HG03159 (cell line): ENCODE data around the gene SLC35F3.

ENCODE experiments used
- ATAC-seq: cut with Tn5 transposase; IDR thresholded peaks from one replicate; pipeline ENCODE4 v1.9.1; 2021; ENCODE audit warnings: mild to moderate bottlenecking, moderate library complexity; ENCODE audit not compliant: unreplicated experiment

Gene SLC35F3

DNA sequence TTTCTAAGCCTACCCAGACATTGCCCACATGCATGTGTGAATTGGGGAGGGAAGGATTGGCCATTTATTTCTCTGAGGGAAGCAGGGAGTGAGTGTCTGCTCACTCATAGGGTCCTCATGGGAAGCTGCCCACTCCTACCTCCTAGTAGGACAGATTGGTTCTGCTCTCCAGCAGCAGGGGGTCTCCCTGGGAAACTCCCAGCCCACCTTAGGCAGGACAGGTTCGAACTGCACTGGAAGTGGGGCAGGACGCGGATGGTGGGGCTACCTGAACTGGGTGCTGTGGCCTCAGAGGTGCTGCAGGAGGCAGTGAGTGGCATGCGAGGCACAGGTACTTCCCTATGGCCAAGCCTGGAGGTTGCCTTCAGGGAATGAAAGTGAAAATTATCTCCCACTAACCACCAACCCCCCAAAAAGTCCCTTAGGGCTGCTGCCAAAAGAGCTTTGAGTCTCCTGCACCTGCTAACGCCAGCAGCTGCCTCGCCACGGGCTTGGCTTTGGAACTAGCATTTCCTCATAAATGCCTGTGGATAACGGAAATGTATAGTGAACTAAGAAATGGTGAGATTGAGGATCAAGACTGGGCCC, 311.7 kb downstream of the SLC35F3 start:
- peak; percentile 38 for ATAC-seq

DNA sequence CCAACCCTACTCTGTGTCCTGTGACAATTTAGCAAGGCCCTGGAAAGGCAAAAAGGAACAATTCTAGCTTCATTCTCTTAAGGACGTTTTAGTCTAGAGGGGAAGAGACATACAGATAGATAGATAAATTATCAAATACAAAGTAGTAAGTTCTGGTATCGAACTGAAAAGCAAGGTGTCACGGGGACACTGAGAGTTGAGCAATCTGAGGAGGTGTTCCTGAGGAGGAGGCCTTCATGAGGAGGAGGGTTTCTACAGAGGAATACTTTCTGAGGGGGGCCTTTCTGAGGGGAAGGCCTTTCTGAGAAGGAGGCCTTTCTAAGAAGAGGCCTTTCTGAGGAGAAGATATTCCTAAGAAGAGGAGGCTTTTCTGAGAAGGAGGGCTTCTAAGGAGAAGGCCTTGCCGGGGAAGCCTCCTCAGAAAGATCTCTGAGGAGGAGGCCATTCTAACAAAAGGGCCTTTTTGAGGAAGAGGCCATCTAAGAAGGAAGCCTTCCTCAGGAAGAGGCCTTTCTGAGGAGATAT, 312.9 kb downstream of the SLC35F3 start:
- ATAC-seq: no peak

DNA sequence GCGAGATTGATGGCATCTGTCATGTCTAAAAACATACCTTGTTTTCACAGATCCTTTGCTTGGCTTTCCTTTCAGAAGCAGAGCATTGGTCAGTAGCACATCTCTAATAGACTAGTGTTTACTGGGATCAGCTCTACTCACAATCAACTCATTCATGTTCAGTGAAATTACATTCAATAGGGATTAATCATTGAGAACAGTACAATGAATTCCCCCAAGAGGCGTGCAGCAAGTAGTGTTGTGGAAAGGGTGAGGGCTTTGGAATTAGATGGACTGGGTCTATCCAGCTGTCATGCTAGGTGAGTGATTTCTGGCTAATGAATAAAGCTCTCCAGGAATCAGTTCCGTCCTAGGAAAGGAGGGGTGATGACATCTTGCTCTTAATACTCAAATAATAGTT, 313.6 kb downstream of the SLC35F3 start:
- ATAC-seq: no peak

DNA sequence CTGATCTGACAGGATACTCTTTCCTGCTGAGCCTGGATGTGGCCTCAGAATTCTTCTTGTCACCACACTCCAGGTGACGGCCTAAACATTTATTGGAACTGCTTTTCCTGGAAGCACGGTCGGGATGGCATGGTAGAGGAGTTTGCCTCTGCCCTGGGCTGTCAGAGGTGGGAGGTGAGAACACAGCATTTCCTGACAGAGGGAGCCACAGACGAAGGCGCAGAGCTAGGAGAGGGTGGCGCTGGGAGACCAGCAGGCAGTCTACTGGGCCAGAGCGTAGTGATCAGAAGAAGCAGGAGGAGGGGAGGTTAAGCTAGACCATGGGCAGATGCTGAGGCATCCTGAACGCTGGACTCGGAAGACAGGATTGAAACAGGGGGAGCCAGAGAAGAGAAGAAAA, 315.2 kb downstream of the SLC35F3 start:
- ATAC-seq: no peak

DNA sequence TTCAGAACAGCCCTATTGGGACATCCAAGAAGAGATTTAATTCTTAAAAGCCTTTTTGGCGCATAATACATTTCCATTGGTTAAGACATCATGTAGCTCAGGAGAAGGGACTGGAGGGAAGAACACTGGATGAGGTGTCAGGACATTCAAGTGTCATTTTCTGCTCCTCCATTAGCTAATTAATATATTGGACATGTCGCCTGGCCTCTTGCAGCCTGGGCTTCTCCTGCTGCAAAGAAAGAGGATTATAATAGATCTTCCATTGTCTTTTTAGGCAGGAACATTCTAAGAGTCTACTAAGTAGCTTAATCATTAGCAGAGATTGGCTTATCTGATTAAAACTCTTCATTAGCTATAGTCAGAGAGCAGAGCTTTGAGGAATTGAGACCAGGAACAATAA, 317.1 kb downstream of the SLC35F3 start:
- no peak for ATAC-seq

DNA sequence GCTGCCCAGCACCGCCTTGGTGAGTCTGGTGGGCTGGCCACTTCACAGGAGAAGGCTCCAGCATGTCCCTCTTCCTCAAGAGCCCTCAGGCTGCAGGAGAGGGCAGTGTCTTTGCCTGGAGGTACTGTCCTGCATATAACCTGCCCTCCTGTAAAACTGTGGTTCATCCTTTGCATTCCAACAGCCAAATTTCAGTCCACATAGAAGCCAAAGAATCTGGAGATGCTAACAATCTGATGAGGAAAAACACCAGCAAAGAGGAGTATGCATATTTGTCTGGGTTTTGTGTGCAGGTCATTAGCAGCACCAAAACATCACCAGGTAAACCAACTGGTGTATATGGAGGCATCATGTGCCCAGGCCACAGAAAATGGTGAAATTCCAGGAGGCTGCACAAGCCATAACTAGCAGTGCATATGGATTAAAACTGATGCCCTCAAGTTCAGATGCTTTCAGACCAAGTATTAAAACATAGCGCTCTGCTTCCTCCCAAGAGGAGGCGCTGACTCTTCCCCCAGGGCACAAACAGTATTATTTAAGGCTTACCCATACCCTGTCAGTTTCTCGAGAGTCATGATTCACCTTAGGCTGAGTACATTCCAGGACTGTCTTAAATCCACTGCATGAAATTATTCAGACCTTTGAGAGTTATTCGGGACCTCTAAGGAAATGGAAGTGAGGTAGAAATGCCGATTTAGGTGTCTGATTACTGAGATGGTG, 318.2 kb downstream of the SLC35F3 start:
- no peak for ATAC-seq

DNA sequence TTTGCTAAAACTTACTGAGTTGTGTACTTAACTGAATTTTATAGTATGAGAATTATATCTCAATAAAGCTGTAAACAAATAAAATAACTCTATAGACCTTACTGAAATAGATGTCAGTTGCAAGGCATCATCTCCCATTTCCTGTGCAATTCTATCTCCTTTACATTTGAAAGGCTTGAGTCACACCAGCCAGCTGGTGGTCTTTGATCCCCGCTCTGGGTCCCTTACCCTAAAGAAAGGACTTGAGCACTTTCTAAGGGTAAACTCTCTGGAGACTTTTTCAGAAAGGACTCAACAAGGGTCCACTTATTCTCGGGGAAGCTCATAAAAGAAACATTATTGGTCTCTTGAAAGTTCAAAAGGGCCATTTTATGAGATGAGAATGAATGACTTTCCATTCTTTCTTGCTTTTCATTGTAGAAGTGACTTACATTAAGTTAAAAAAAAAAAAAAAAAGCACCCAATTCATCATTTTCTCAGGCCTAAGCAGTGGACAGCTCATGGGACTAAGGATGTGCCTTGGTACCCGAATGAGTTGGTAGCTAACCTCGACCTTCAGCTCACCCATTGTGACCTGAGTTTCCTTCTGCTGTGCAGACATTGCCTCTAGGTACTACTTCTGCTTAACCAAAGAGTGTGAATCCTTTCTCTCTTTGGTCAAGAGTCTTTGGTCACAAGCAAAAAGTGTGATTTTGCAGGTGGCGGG, 321.8 kb downstream of the SLC35F3 start:
- no peak for ATAC-seq

DNA sequence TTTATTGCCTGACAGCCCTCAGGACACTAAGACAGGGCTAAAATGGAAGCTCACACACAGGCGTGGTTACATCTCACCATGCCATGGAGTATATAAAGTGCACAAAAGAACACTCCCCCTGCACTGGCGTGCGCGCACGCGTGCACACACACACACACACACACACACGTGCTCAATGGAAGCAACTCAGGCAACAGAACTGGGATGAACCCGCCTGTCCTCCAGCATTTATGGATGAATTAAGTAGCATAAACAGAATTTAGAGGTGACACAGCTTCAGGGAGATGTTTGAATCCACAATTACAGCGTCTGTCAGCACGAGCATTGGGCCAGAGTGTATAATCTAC, 322.3 kb downstream of the SLC35F3 start:
- ATAC-seq: no peak

DNA sequence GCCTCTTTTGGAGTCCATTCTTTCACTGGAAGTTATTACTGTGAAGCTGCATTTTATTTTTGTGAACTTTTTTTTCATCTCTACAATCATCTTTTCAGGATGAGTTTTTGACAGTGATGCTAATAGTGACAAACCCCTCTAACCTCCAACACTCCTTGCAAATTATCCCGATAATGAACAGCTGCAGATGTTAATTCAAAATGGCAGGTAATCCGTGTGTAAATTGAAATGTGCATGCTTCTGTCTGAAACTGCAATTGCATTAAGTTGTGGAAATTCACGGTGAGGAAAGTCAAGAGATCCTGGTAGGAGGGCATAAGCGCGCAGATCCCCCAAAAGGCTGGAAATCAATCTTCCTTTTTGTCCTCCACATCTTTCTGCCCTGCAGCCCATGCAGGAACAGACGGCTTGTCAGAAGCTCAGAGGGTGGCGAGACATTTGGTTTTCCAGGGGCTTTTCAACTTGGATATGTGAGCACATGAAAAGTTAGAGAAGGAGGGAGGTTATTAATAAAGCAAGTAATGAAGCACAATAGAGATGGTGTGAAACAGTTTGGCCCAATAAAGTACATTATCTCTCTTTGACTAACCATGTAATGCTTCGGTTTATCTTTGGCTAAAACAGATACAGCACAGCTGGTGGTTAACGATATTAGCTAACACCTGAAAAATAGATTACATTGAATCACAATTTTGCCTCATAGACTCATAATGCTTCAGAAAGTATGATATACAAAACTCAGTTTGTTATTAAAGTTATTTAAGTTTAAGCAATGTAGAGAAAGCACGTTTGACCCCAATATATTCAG, 325.3 kb downstream of the SLC35F3 start:
- no peak for ATAC-seq

DNA sequence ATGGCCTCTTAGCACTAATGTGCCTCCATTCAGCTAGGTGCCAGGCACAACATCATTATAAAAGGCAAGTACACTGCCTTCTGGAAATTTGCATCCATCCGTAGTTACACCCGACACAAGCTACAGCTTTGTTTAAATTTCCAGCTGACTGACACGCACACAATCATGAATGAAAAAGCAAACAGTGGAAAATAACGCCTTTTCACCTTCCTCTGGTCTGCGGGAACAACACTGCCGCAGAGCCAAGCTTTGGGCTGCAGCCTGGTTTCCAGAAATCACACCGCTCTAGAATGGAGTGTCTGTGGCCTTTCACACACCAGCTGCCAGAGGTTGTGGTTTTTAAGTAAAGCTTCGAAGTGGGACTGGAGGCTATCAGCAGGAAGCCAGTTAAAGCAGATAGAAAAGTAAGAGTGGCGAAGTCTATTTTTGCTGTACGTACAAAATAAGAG, 326.0 kb downstream of the SLC35F3 start:
- ATAC-seq: peak; percentile 77

DNA sequence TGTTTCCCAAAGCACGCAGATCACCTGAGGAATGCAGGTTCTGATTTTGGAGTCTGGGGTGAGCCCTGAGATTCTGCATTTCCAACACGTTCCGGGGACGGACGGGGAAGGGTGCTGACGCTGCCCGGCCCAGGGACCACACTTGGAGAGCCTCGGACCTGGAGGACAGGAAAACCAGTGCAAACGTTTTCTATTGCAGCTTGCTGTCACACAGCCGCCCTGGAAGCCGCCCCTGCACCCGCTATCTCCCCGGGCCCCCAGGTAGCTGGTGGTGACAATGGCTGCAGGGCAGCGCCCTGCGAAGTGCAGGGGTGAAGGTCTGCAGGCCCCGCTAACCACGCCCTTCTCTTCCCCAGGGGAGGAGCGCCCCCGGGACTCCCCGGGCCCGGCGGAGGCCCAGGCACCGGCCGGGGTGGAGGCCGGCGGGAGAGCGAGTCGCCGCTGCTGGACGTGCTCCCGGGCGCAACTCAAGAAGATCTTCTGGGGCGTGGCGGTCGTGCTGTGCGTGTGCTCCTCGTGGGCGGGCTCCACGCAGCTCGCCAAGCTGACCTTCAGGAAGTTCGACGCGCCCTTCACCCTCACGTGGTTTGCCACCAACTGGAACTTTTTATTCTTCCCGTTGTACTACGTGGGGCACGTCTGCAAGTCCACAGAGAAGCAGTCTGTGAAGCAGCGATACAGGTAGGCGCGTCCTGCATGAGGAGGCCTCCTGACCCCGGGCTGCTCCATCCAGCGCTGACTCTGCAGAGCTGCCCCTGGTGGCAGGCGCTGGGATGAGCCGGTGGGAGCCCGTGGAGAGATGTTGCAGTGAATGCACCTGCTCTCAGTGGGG, 326.8 kb downstream of the SLC35F3 start:
- ATAC-seq: no peak

DNA sequence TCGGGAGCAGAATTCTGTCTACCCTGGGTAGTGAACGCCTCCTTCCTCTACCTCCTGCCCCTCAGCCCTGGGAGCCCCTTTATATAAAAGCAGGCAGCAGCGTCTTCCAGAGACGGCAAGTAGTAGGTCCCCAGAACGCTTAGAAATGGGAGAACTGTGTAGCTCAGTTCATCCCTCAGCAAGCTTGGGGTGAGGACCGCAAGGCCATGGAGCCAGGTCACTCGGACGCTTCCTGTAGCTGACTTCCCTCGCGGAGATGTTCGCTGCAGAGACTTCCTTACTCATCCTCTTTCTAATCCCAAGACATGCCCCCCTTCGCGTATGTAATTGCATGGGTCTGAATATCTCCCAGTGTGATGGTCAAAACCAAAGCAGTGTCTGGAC, 327.4 kb downstream of the SLC35F3 start:
- ATAC-seq: no peak

DNA sequence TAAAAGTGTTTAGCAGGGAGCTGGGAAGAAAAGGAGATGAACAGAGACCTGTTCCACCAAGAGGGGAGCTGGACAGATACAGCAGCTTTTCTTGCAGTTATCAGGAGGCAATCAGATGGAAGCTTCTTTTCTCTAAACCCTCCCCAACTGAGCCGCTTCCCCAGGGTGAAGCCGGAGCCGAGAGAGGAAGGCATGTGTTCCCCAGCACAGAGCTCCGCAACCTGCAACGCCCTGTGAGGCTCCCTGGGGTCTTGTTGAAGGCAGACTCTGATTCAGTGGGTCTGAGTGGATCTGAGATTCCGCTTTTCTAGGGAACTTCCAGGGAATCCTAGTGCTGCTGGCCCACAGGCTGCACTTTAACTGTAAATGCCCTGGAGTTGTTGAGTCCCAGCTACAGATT, 329.7 kb downstream of the SLC35F3 start:
- ATAC-seq: no peak

DNA sequence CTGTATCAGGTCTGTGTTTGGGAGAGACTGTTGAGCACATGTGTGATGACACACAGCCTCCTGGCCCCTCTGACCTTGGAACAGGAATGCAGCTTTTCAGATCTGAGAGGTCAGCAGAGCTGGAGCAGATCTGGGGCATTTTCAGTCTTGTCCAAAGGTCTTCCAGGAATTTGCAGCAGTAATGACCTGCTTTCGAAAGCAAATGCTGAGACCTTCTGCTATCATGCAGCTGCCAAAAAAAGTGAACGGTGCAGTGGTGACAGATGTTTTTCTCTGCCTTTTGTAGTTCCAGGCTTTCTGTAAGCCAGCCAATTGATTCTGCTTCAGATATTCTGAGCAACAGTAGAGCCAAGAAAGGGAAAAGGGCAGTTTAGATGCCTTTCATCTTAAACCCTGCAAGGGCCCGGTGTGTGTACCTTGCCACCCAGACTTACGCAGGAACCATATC, 331.0 kb downstream of the SLC35F3 start:
- ATAC-seq: no peak

DNA sequence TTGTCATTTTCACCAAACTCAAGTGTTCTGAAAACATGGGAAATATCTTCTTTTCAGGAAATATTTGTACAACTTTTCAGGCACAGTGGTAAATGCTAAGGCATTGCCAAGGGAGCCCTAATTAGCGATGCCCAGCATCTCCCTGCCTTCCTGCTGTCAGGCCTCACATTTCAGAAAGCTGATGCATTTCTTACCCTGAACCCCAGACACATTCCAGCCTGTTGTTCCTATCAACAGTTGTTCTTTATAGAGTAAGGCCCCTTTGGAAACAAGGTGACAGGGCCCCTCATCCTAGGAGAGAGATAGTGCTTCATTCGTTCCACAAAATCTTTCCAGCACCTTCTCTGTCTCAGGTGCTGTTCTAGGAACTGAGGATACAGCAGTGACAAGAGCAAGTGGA, 332.9 kb downstream of the SLC35F3 start:
- no peak for ATAC-seq

DNA sequence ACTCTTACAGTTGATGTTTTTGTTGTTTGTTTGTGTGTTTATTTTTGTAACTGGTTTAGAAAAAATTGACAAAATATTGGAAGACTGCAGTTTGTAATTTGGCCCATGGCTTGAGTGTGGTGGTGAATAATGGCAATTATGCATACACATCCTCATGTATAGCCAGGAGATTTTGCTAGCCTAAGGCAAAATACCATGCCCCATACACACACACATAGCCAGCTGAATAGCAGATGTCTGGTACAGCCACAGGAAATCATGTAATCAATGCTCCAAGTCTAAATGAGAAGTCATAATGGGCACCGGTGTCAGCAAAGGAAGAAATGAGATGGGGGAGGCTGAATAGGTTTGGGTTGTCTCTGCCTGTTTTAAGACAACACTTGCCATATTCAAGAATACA, 333.6 kb downstream of the SLC35F3 start:
- no peak for ATAC-seq

DNA sequence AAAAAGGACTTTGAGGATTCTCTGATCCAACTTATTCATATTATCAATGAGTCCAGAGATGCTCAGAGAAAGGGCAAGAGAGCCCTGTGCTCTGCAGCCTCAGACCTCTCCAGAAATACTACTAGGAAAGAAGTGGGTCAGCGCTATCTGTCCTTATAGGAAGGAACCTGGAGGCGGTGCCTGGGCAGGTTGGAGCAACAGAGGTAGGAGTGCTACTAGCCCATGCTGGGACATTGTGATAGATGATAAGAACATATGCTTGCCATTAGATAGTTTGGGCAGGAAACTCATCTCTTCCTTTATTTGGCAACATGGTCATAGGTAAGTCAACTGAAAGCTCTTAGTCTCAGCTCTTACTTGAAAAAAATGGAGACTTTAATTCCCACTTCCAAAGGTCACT, 335.0 kb downstream of the SLC35F3 start:
- ATAC-seq: no peak

DNA sequence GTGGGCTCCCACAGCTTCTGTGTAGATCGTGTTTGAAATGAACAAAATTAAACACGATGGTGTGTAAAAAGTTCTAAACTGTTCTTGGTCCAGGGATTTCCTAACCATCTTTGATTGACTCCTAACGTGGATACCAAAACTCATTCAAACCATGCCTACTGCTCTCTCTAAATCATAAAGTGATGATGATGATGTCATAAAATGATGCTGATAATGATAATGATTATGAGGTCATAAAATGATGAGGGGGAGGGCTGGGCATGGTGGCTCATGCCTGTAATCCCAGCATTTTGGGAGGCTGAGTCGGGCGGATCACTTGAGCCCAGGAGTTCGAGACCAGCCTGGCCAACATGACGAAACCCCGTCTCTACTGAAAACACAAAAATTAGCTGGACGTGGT, 335.5 kb downstream of the SLC35F3 start:
- ATAC-seq: no peak

DNA sequence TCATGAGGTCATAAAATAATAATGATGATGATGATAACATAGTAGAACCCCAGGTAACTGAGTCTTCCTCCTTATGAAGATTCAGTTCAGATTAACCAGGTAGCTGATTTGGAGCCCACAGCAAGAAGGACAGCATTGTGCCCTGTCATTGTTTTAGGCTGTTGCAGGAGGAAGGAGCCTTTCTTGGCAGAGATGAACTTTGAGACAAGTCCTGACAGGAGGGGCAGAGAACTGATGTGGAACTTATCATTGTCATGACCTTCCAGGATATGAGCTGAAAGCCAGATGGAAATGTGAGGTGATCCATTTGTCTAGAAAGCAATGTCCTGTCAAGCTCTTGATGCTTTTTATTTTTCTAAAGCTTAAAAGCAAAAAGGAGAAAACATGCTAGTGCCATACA, 336.2 kb downstream of the SLC35F3 start:
- ATAC-seq: no peak

DNA sequence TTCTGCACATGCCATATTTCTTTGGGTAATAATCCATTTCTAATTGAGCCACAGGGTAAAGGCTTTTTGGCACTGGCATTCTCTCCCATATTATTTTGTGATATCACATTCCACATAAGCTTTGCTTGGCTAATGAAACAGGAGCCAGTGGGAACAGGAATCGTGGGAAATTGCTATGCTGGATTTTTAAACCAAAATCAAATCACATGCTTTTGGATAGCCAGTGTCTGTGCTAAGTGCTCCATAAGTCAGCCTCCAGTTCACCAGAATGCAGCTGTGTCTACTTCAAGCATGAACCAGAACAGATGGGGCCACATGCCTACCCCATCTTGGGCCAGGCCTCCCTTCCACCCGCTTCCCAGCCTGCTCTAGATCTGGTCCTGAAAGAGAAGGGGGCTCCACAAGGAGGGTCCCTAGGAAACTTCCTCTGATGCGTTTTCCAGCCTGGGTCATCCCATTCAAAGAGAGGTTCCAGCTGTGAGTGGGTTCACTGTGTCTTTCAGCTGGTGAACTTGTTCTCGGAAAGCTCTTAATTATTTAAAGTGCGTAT, 337.5 kb downstream of the SLC35F3 start:
- ATAC-seq: no peak
